GM18498 (cell line): ENCODE results near the gene TMEM135.
"Not testable (repeated sequence)": the region's sequence is repeated elsewhere in the genome, so short reads cannot be mapped to it uniquely, and the experiment has no call there.

ENCODE experiments used
- ATAC-seq: cut with Tn5 transposase; IDR thresholded peaks from one replicate; pipeline ENCODE4 v1.9.1; 2021; ENCODE audit warnings: mild to moderate bottlenecking, moderate library complexity; ENCODE audit not compliant: unreplicated experiment

TMEM135 gene

GRCh38 chr11:87139475-87139874 lies 101.7 kb downstream of the TMEM135 start:
- no peak for ATAC-seq

GRCh38 chr11:87141322-87141721 lies 103.6 kb downstream of the TMEM135 start:
- no peak for ATAC-seq

- no peak for ATAC-seq
Measured at GRCh38 chr11:87141980-87142514, 104.3 kb downstream of the TMEM135 start.

DNA sequence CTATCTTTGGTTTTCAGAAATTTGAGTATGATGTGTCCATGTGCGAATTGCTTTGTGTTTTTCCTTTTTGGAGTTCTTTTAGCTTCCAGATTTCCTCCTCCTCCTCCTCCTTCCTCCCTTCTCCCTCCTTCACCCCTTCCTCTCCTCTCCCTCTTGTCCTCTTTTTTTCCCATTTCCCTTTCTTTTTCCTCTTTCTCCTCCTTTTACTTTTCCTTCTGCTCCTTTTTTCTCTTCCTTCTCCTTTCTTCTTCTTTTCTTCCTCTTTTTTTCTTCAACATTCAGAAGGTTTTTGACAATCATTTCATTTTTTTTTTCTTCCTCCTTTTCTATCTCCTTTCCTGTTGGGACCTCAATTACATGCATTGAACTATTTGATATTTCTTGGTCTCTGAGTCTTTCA lies 104.9 kb downstream of the TMEM135 start:
- no peak for ATAC-seq

DNA sequence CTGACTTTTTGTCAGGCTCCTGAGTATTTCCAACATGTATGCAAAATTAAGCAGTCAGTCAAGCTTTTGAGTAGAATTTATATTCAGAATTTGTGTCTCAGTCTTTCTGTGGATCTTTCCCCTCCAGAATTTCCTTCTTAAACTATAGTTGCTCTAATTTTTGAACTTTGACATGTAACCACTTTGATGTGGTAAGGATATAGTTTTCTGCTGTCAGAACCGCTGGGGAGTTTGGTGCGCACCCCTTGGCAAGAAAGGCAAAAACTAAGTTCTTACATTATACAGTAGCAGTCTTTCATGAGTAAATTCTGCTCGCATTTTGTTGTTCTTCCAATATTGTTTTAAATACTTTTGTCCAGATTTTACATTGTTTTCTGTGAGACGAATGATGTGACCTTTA lies 105.9 kb downstream of the TMEM135 start:
- no peak for ATAC-seq

DNA sequence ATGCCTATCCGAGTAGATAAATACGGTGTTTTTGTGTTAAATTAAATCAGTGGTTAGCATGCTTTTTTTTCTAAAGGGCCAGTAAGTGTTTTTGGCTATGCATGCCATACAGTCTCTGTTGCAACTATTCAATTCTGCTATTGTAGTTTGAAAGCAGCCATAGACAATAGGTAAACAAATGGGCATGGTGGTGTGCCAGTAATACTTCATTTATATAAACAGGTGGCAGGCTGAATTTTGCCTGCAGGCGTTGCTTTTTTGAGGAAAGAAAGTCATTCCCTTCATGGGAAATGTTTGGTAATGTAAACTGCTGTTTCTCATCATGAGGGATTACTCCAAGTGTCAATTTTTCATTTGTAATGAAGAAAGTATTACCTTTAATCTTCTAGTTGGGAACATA lies 106.5 kb downstream of the TMEM135 start:
- ATAC-seq, result no peak

- no peak for ATAC-seq
Measured at GRCh38 chr11:87148749-87149148, 111.0 kb downstream of the TMEM135 start.

DNA sequence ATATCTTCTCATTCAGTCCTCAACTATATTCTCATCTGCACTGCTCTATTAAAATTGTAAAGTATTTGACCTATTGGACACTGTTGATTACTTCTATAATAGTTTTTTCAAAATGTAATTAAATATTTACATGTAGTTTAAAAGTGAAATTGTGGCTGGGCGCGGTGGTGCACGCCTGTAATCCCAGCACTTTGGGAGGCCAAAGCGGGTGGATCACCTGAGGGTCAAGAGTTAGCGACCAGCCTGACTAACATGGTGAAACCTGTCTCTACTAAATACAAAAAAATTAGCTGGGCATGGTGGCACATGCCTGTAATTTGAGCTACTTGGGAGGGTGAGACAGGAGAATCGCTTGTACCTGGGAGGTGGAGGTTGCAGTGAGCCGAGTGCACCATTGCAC lies 112.0 kb downstream of the TMEM135 start:
- ATAC-seq, result not testable (repeated sequence)

GRCh38 chr11:87150936-87151335 lies 113.2 kb downstream of the TMEM135 start:
- ATAC-seq, result no peak

DNA sequence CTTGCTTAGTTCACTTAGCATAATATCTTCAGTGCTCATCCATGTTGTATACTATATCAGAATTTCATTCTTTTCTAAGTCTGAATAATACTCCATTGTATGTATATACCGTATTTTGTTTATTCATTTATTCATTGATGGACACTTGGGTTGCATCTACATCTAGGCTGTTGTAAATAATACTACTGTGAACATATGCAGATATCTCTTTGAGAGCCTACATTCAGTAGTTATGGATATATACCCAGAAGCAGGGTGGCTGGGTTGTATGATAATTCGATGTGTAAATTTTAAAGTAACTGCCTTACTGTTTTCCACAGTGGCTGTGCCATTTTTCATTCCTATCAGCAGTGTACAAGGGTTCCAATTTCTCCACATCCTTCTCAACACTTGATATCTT lies 116.5 kb downstream of the TMEM135 start:
- no peak for ATAC-seq

DNA sequence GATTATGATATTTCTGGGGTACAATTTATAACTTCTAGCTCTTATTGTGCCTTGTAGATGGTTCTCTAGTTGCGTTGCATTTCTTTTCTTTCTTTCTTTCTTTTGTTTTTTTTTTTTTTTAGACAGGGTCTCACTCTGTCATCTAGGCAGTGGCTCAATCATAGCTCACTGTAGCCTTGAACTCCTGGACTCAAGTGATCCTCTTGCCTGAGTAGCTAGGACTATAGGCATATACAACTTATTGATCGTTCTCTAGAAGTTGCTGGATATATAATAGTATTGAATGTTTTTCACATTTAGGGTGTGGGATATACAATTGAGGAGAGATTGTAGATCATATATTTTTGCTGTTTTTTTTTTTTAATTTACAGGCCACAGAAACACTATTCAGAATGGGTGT lies 119.2 kb downstream of the TMEM135 start:
- ATAC-seq, result no peak

GRCh38 chr11:87169076-87169475 lies 131.3 kb downstream of the TMEM135 start:
- ATAC-seq, result not testable (repeated sequence)

DNA sequence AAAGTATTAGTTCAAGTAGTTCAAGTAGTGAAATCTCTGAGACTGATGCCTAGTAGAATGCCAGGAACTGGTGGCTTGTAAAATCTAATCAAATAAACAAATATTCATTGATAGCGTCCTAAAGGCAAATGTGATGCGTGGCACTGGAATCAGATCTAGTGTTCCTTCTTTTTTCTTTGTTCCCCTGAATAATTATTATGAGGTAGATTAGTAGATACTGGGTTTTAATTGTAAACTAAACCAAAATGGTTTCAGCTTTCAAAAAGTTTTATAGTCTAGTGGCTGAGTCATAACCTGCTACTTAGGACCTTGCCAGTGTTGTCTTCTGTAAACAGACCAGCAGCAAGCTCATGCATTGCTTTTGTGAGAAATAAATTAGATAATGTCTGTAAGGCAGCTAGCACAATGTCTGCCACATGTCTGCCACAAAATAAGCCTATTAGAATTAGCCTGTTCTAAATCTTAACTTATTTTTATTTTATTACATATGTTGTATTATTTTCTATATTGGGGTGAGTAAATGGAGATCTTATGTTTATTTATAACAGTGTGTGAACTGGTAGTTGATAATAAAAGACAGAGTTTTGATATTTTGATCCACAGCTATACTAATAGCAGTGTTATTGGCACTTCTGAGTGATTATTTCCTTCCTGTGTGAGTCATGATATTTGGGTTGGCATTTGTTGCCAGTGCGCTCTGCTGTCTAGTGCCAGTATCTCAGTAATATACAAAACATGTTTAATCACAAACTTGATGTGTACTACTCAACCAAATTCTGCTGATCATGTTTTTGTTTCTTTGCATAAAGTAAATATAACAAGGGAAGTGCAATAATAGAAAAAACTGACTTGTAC lies 135.7 kb downstream of the TMEM135 start:
- no peak for ATAC-seq

- no peak for ATAC-seq
Measured at GRCh38 chr11:87174870-87175269, 137.1 kb downstream of the TMEM135 start.

DNA sequence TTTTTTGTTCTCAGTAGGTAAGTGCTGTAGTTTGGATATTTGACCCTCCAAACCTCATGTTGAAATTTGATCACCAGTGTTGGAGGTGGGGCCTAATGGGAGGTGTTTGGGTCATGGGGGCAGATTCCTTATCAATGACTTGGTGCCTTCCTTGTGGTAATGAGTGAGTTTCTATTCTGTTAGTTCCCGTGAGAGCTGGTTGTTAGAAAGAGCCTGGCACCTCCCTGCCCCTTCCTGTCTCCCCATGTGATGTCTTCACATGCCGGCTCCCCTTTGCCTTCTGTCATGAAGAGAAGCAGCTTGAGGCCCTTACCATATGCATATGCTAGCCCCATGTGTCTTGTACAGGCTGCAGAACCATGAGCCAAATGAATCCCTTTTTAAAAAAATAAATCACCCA lies 138.3 kb downstream of the TMEM135 start:
- ATAC-seq, result no peak

GRCh38 chr11:87179621-87180020 lies 141.9 kb downstream of the TMEM135 start:
- no peak for ATAC-seq

GRCh38 chr11:87180742-87181141 lies 143.0 kb downstream of the TMEM135 start:
- no peak for ATAC-seq

GRCh38 chr11:87181143-87181542 lies 143.4 kb downstream of the TMEM135 start:
- ATAC-seq, result no peak

- ATAC-seq, result no peak
Measured at GRCh38 chr11:87185228-87185627, 147.5 kb downstream of the TMEM135 start.

DNA sequence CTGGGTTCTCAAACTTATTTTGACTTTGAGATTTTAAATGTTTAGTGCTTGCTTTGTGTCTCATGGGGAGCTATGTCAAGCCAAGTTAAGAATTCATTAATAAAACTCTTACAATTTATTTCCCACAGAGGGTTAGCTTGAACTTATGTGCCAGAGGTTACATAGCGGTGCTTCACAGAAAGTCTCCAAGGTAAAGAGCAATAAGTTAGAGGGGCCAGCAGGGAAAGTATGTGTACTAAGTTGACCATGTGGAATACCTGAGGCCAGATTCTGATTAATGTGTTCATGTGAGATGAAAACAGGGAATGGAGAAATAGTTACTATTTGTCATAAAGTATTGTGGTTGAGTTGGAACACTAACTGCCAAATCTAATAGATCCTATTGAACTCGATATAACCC lies 149.3 kb downstream of the TMEM135 start:
- ATAC-seq, result no peak

DNA sequence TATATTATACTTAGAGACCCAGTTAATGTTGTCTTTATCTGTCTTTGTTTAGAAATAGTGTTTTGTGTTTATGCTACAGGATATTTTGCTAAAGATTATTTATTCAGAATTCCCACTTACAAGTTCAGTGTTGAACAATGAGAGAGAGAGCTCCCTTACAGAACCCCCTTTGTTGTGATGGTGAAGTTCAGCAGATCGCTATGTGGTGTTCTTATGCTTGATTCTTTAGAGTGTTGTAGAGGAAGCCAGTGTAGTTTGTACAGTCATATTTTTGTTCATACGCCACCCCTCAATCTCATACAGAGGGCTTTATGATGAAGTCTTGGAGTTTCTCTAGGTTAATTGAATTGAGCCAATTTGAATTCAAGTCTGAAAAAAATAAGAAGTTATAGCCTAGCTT lies 150.2 kb downstream of the TMEM135 start:
- no peak for ATAC-seq

- not testable (repeated sequence) for ATAC-seq
Measured at GRCh38 chr11:87188396-87188795, 150.7 kb downstream of the TMEM135 start.

- ATAC-seq, result not testable (repeated sequence)
Measured at GRCh38 chr11:87188921-87189320, 151.2 kb downstream of the TMEM135 start.
